GM12891 (cell line): Measurements from ENCODE around the gene CARD9.
"Not testable (repeated sequence)": the region's sequence is repeated elsewhere in the genome, so short reads cannot be mapped to it uniquely, and the experiment has no call there.

Experiments
- DNase-seq: peaks from one replicate; pipeline ENCODE4 v3.0.0; 2011; ENCODE audit warnings: low spot score; ENCODE audit not compliant: insufficient read length
- FAIRE-seq: peaks from 2 replicates; lab custom pipeline; 2011; peaks lifted over from hg19 to GRCh38; lab: Jason Lieb, UNC
- PAX5 ChIP-seq: IDR thresholded peaks from 2 replicates; pipeline ENCODE4 v1.6.1; 2011; ENCODE audit warnings: low read length, moderate library complexity, mild to moderate bottlenecking; ENCODE audit not compliant: insufficient read depth, severe bottlenecking
- POLR2A ChIP-seq: IDR thresholded peaks from 2 replicates; pipeline ENCODE4 v1.6.1; 2011; ENCODE audit warnings: low read depth, low read length, control low read depth
- POLR2AphosphoS5 ChIP-seq: IDR thresholded peaks from 2 replicates; pipeline ENCODE4 v1.6.1; 2011; ENCODE audit warnings: low read depth, low read length, control low read depth
- POU2F2 ChIP-seq: IDR thresholded peaks from 2 replicates; pipeline ENCODE4 v1.6.1; 2011; ENCODE audit warnings: low read depth, mild to moderate bottlenecking, control low read depth, low read length, moderate library complexity
- SPI1 ChIP-seq: IDR thresholded peaks from 2 replicates; pipeline ENCODE4 v1.6.1; 2011; ENCODE audit warnings: low read depth, low read length, control low read depth
- TAF1 ChIP-seq: IDR thresholded peaks from 2 replicates; pipeline ENCODE4 v1.6.1; 2011; ENCODE audit warnings: low read depth, low read length, control low read depth

The CARD9 gene

DNA sequence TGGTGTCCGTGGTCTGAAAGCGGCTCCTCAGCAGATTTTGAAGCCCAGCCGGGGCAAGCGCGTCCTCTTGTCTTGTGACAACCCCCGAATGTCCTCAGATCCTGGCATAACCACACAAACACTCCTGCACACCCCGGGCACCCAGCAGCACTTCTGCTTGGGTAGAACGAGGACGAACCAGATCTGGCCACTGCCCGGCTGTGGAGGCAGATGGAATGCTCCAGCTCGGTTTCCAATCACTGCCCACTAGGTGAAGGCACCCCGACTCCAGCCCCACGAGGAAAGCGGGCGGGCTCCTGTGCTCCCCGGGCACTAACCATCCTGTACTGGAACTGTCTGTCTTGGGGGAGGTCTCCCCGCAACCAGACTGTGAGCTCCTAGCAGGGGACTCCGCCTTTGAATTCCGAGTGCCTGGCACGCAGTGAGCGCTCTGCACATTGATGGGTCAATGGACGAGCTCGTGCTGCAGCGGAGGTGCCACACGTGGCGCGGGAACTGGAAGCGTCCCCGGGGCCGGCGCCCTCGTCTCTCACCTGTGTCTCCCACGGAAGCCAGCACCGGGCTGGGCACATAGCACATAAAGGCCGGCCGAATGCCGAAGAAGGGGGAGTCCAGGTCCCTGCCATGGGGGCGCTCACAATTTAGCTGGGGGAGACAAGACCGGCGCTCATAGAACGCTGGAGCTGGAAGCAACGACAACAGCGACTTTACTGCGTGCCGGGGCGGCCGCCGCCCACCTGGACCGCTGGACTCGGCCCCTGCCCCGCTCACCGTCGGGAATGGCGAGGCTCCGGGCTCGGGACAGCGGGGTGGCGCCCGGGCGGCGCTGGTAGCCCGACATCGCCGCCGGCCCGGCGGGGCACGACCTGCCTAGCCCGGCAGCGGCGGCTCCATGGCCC lies 36.3 kb upstream of the CARD9 start:
- peak; percentile 56 for DNase-seq
- FAIRE-seq = peak; percentile 70
- TF ChIP-seq POLR2A = no peak; the same call in 1 of the 2 replicates
- no peak for TF ChIP-seq TAF1
- no peak for TF ChIP-seq PAX5
- TF ChIP-seq SPI1 = no peak
- no peak; the same call in 1 of the 2 replicates for TF ChIP-seq POLR2AphosphoS5
- TF ChIP-seq POU2F2 = no peak

DNA sequence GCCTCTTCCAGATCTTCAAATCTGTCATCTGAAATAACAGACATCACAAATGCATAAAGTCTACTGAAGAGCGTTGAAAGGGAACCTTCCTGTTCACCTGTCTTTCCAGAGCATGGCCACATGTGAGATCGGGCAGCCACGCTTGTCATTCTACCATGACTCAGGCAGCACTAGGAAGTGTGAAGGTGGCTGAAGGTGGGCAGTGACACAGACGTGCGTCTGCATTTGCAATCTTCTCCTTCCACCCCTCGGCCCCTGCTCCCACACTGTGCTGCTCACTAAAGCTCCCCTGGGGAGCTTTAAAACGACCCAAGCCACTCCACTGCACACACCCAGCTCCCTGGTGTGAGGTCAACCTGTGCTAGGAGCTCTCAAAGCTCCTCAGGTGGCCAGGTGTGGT lies 34.4 kb upstream of the CARD9 start:
- FAIRE-seq (peak; percentile 66), DNase-seq (no peak)
- no peak for TF ChIP-seq POLR2AphosphoS5
- no peak for TF ChIP-seq SPI1
- TF ChIP-seq TAF1 = no peak
- TF ChIP-seq PAX5 = no peak
- TF ChIP-seq POLR2A = no peak
- no peak for TF ChIP-seq POU2F2

DNA sequence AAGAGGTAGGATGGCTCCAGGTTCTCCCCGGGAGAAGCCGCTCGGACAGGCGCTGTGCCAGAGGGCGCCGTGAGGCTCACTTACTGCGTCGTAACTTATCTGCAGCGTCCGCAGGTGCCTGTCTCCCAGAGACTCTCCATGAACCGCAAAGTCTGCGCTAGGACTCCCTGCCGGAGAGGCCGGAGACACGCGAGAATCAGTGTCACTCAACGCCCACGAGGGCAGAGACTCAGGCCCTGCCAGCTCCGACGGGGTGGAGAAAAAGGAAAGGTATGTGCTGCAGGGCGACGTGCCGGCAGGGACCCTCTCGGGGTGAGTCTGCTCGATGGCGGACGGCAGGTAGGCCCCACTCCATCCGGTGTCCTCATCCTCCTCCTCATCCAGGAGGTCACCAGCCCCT lies 33.6 kb upstream of the CARD9 start:
- not testable (repeated sequence) for DNase-seq

DNA sequence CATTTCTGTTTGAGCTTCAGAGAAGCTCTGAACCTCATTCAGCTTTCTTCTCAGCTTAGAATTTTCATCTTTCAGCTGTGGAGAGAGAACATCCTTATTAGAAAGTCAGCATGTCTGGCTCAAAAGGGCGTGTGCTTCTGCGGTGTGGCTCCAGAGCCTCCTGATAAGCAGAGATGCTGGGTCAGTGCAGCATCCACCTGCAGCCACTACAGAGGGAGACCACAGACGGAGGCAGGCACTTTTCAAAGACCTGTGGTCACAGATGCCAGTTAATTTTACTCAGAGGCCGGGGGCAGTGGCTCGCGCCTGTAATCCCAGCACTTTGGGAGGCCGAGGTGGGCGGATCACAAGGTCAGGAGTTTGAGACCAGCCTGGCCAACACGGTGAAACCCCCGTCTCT lies 32.4 kb upstream of the CARD9 start:
- FAIRE-seq, DNase-seq: not testable (repeated sequence)

More for the DNA sequence above, 33.6 kb upstream of the CARD9 start:
- FAIRE-seq = not testable (repeated sequence)

DNA sequence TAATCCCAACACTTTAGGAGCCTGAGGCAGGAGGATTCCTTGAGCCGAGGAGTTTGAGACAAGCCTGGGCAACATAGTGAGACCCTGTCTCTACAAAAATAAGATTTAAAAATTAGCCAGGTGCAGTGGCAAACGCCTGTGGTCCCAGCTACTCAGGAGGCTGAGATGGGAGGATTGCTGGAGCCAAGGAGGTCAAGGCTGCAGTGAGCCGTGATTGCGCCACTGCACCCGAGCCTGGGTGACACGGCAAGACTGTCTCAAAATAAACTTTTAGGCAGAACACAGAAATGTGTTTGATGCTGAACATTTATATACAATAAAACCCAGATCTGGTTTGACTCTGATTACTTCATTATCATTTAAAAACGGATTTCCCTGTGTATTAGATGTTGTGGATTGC lies 32.0 kb upstream of the CARD9 start:
- DNase-seq = no peak
- TF ChIP-seq POU2F2 = no peak
- TF ChIP-seq SPI1 = no peak
- no peak for TF ChIP-seq TAF1
- no peak for TF ChIP-seq POLR2A
- no peak for TF ChIP-seq POLR2AphosphoS5
- no peak for TF ChIP-seq PAX5
- FAIRE-seq = no peak

DNA sequence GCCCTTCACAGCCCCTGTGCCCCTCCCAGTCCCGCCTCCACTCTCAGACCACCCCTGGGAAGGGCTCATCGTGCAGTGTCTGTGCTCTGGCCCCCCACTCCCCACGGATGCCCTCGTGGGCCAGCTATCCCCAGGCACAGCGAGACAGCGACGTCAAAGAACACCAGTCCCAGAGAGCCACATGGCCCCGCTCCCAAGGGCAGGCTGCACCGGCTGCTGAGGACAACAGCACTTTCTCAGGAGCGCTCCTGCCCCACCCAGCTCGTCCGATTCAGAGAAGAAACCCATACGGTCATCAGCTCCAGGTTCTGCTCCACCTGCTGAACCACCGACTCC lies 31.3 kb upstream of the CARD9 start:
- FAIRE-seq (peak; percentile 66), DNase-seq (no peak)
- TF ChIP-seq POU2F2 (no peak), SPI1 (no peak), TAF1 (no peak), POLR2A (no peak), POLR2AphosphoS5 (no peak), PAX5 (no peak)

DNA sequence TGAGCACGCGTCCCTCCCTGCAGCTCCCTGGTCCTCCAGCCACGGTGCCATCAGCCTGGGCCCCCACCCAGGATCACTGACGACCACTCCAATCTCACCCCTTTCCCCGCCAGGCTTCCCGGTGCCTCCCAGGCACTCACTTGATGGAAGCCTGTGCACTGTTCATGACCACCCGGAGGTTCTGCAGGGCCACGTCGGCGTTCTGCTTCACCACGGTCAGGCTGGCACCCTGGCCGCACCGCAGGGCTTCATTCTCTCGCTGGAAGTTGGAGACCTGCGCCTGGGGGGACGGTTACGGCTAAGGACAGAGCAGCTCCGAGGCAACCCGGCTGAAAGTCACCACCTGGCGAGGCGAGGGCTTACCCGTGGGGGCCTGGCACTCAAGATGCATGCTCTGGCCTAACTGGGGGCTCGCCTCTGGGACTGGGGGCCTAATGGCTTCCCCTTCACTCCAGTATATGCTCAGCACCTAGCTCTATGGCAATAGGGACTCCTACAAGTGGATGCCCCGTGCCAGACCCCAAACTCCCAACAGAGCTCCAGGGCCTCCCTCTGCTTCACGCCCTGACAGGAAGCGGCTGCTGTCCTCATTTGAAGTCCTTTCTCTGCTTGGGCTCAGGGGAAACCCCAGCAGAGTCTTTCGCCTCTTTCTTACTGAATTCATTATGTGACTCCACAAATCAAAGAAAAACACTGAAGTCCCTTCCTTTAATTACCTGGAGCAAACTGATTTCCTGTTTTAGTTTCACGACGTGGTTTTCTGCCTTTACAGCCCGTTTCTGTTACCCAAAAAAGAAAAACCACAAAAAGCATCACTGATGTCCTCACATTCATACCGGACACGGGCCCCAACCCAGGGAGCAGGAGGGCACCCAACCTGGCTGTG lies 30.7 kb upstream of the CARD9 start:
- DNase-seq = no peak
- TF ChIP-seq POLR2AphosphoS5 (no peak; the same call in 1 of the 2 replicates), SPI1 (0 out of 2 replicates have a peak, but pooled peaks have one; percentile 6), POU2F2 (0 out of 2 replicates have a peak, but pooled peaks have one; percentile 17)
- FAIRE-seq = peak; percentile 62

DNA sequence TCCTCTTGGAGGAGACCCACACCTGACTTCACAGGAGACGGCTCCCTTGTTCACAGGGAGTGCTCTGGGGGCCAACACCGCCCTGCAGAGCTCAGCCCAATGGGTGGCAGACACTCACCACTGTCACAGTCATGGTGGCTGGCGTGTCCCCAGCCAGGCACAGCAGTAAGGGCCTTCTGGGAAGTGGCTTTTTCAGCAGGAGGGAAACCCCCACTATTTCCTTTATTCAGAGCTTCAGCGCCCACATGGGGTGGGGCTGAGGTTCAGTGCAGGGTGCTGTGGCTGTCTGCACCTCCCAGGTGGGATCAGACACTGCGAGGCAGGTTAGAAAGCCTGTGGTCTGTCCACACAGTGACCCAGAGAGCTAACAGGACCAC lies 30.1 kb upstream of the CARD9 start:
- peak; percentile 93 for FAIRE-seq
- TF ChIP-seq POU2F2 = peak; percentile 75; the same call in 1 of the 2 replicates
- TF ChIP-seq POLR2AphosphoS5 = no peak; the same call in none of the 2 replicates
- DNase-seq = peak; percentile 66

DNA sequence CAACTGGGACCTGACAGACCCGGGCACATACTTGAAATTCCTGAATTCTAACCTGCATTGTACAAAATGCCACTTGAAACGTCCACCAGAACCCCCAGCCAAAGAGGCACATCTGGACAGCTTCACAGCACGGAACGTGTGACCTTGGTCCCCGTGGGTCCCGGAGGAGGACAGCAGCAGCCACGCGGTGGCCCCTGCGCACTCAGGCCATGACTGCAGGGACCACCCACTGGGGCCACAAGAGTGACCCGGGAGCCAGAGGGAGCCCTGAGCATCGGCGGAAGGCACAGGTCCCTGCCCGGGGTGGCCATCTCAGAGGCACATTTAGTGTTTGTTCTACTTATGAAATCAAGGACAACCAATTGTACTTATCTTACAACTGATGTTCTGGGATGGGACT lies 28.6 kb upstream of the CARD9 start:
- DNase-seq (no peak), FAIRE-seq (no peak)
- TF ChIP-seq POLR2A (0 out of 2 replicates have a peak, but pooled peaks have one; percentile 4), POU2F2 (no peak)

DNA sequence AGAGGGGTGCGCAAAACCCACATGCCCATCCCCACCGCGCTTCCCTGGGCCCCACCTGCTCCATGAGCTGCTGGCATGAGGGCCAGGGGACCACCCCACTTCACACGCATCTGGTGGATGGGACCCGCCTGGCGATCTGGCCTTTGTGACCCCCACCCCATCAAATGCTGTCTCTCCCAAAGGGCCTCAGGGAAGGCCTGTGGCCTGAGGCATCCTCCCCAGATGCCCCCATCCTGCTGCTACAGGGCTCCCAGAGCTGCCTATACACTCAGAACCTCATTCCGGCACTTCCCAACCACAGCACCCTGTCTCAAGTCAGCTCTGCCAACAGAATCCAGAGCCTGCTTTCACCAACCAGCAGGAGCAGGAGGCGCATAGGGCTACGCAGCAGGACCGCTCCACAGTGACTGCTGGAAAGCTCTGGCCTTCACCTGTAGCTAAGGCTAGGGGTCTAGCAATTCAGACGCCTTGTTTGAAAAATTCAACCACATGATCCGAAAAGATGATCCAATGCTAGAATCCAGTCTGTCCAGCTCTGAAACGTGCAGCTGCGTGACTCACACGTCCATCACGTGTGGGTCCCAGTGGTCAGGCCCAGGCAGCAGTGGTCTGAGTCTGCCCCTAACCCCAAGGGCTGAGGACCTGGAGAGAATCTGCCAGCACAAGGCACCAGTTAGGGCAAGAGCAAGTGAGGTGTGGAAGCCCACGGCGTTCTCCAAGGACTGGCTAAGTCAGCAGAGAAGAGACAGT lies 27.9 kb upstream of the CARD9 start:
- FAIRE-seq (no peak), DNase-seq (no peak)
- TF ChIP-seq POU2F2 (no peak), SPI1 (no peak), PAX5 (no peak), POLR2AphosphoS5 (no peak), POLR2A (no peak), TAF1 (no peak)
